A549 (cell line): Measurements from ENCODE around the gene RHBDF2. TPM values are rescaled to one million over a fixed set of nuclear protein-coding genes. Genes with fewer than 3 reads are reported as not detected.

ENCODE experiments used
- ATAC-seq, 2 experiments: fragments of 200-7000 bp in 1 of 2; fragments of >200 bp in 1 of 2; cut with Nextera tagmentation in 1 of 2; cut with Tn5 transposase in 1 of 2; 3 replicates each; pipeline versions ENCODE4 v1.8.0 to v1.9.1; 2018 to 2020; ENCODE audit warnings: mild to moderate bottlenecking in 1 of 2, moderate library complexity in 1 of 2
- CTCF ChIA-PET: fragments of 300-600 bp; sonication (Branson Sonifier 250); formaldehyde crosslinking; extraction: SDS; loops from one replicate; lab custom pipeline; 2021; ENCODE audit warnings: antibody characterized with exemption, inconsistent platforms; lab: Yijun Ruan, JAX
- POLR2A ChIA-PET: fragments of 350-600 bp; formaldehyde crosslinking; extraction: SDS; loops from one replicate; lab custom pipeline; 2021; ENCODE audit warnings: antibody characterized with exemption, inconsistent platforms; lab: Yijun Ruan, JAX
- DNase-seq, 2 experiments: peaks; one replicate each; pipeline versions ENCODE4 v3.0.0 to v3.0.0-alpha.2; 2011 to 2016; ENCODE audit warnings: low read depth in 1 of 2, low spot score in 1 of 2
- FAIRE-seq: peaks from 2 replicates; lab custom pipeline; 2011; peaks lifted over from hg19 to GRCh38; lab: Jason Lieb, UNC
- H3K27ac ChIP-seq, 2 experiments: fragments of >200 bp; sonication (Bioruptor Twin); formaldehyde crosslinking; 3 replicates each; pipeline ENCODE4 v1.5.1; 2016 to 2017
- H3K4me1 ChIP-seq: fragments of >200 bp; sonication (Bioruptor Twin); formaldehyde crosslinking; 3 replicates; pipeline ENCODE4 v1.6.1; 2016
- H3K4me2 ChIP-seq: fragments of >200 bp; sonication (Bioruptor Twin); formaldehyde crosslinking; 3 replicates; pipeline ENCODE4 v1.6.1; 2016
- H3K4me3 ChIP-seq: fragments of >200 bp; sonication (Bioruptor Twin); formaldehyde crosslinking; 3 replicates; pipeline ENCODE4 v1.5.1; 2016
- H3K9me3 ChIP-seq: fragments of >200 bp; sonication (Bioruptor Twin); formaldehyde crosslinking; 3 replicates; pipeline ENCODE4 v1.6.1; 2016
- CBX8 ChIP-seq: fragments of 200-600 bp; sonication (generic); IDR thresholded peaks from 2 replicates; pipeline ENCODE4 v1.6.1; 2016
- CHD4 ChIP-seq: fragments of 200-600 bp; sonication (generic); IDR thresholded peaks from 2 replicates; pipeline ENCODE4 v1.6.1; 2016; ENCODE audit warnings: antibody characterized with exemption, mild to moderate bottlenecking, borderline replicate concordance
- E2F6 ChIP-seq: IDR thresholded peaks from 2 replicates; pipeline ENCODE4 v1.6.1; 2012; ENCODE audit warnings: low read depth, borderline replicate concordance
- EHMT2 ChIP-seq: fragments of 200-600 bp; sonication (generic); IDR thresholded peaks from 2 replicates; pipeline ENCODE4 v1.6.1; 2016; ENCODE audit warnings: antibody characterized with exemption, low read depth, mild to moderate bottlenecking, moderate library complexity
- EP300 ChIP-seq, 2 experiments: fragments of >200 bp; sonication (Bioruptor Twin); formaldehyde crosslinking; IDR thresholded peaks; 2 replicates in 1 of 2; 3 replicates in 1 of 2; pipeline ENCODE4 v1.6.1; 2016 to 2017
- FOSL2 ChIP-seq, 2 experiments: fragments of 450-650 bp in 1 of 2; fragments of >200 bp in 1 of 2; sonication (Bioruptor Twin) in 1 of 2; formaldehyde crosslinking; IDR thresholded peaks; 2 replicates each; pipeline versions ENCODE4 v1.5.0 to v1.6.1; 2016 to 2020; ENCODE audit warnings: mild to moderate bottlenecking in 1 of 2, moderate library complexity in 1 of 2
- HDAC2 ChIP-seq: fragments of 200-600 bp; sonication (generic); IDR thresholded peaks from 2 replicates; pipeline ENCODE4 v1.6.1; 2016
- HMGXB4 ChIP-seq: fragments of 250-450 bp; sonication (Bioruptor Pico); IDR thresholded peaks from 2 replicates; pipeline ENCODE4 v1.5.0; 2021; ENCODE audit warnings: mild to moderate bottlenecking, moderate library complexity, borderline replicate concordance
- HOXB13 ChIP-seq: fragments of 250-450 bp; sonication (Bioruptor Pico); IDR thresholded peaks from 2 replicates; pipeline ENCODE4 v1.5.0; 2020; ENCODE audit warnings: low read depth, mild to moderate bottlenecking, moderate library complexity
- HOXB5 ChIP-seq: fragments of 250-450 bp; sonication (Bioruptor Pico); IDR thresholded peaks from 2 replicates; pipeline ENCODE4 v1.5.0; 2020; ENCODE audit warnings: mild to moderate bottlenecking, moderate library complexity
- MAX ChIP-seq: IDR thresholded peaks from 2 replicates; pipeline ENCODE4 v1.6.1; 2012
- MAZ ChIP-seq: fragments of 150-350 bp; IDR thresholded peaks from 2 replicates; pipeline ENCODE4 v1.6.1; 2014; ENCODE audit warnings: antibody characterized with exemption, low read depth, low read length, borderline replicate concordance
- MYC ChIP-seq: IDR thresholded peaks from 2 replicates; pipeline ENCODE4 v1.6.1; 2012; ENCODE audit warnings: mild to moderate bottlenecking, inconsistent platforms, low read length, improper control_type of control experiment, borderline replicate concordance
- NPAS2 ChIP-seq: fragments of 250-450 bp; sonication (Bioruptor Pico); IDR thresholded peaks from 2 replicates; pipeline ENCODE4 v1.8.0; 2022; ENCODE audit warnings: mild to moderate bottlenecking, moderate library complexity, borderline replicate concordance
- RAD21 ChIP-seq, 2 experiments: fragments of >200 bp in 1 of 2; sonication (Bioruptor Twin) in 1 of 2; formaldehyde crosslinking in 1 of 2; IDR thresholded peaks in 1 of 2; conservative IDR thresholded peaks in 1 of 2; 2 replicates in 1 of 2; 3 replicates in 1 of 2; pipeline ENCODE4 v1.6.1; 2012 to 2018; ENCODE audit warnings: inconsistent platforms in 1 of 2
- ZSCAN20 ChIP-seq: fragments of 250-450 bp; sonication (Bioruptor Pico); IDR thresholded peaks from 2 replicates; pipeline ENCODE4 v1.8.0; 2022; ENCODE audit warnings: mild to moderate bottlenecking, moderate library complexity
- WGBS: methylation state at CpG from one replicate; pipeline ENCODE4 v1.1.6; 2017; ENCODE audit errors: missing lambda C conversion rate; 5-methylcytosine and 5-hydroxymethylcytosine counted together
- polyA plus RNA-seq, 4 experiments: library from polyadenylated mRNA; depleted of rRNA in 3 of 4; stranded (reverse); fragments of >200 nt; fragmentation: RNase III in 1 of 4; extraction: RNeasy Plus Mini Kit Qiagen cat#74134 plus additional on column Dnase treatment in 1 of 4; gene quantifications; 2 replicates in 3 of 4; 3 replicates in 1 of 4; pipeline ENCODE4 v1.2.3, GENCODE V29; 2011 to 2017

RHBDF2 gene
- polyA plus RNA-seq, 2 of the 4 experiments (the other 2 are of a cell fraction): 14.0 to 42.9 TPM

- ChIA-PET CTCF (interaction anchor here (0.6 to 64.5 kb wide), 7 partner anchors 9 to 201 kb away, joined by 3 to 1994 read pairs (median 26); partner anchors contain the start of genes AANAT and UBE2O), POLR2A (no interaction called here)
- 88% methylated on average over 6 of the region's 6 CpGs for WGBS
- ATAC-seq (no peak), FAIRE-seq (no peak), DNase-seq (no peak)
- Histone ChIP-seq H3K9me3 (no peaks in the 10 kb centered on the region), H3K4me2 (no peak overlapping the region), H3K4me3 (no peak overlapping the region), H3K27ac (no peak overlapping the region), H3K4me1 (peaks cover 39% of the 10 kb centered on the region)
- TF ChIP-seq CHD4: no peak
- TF ChIP-seq HMGXB4: no peak
- TF ChIP-seq ZSCAN20 (CRISPR knock-in tag): no peak
- no peak for TF ChIP-seq MAZ
- TF ChIP-seq RAD21 (conservative IDR thresholded peaks at IDR 0.05 in 1 of 2, IDR thresholded peaks at IDR 0.05 in 1 of 2): no peak
- TF ChIP-seq EP300 (IDR thresholded peaks at IDR 0.05): no peak
- TF ChIP-seq FOSL2 (IDR thresholded peaks at IDR 0.05): no peak
- TF ChIP-seq FOSL2 (CRISPR knock-in tag; IDR thresholded peaks at IDR 0.05): no peak
- no peak for TF ChIP-seq HOXB13 (CRISPR knock-in tag)
- no peak for TF ChIP-seq E2F6
- no peak for TF ChIP-seq EHMT2
Observed at GRCh38 chr17:76496464-76496863, 4.8 kb downstream of the RHBDF2 start.

- no peak for DNase-seq
- Histone ChIP-seq H3K9me3 (no peaks in the 10 kb centered on the region), H3K4me2 (no peak overlapping the region), H3K4me1 (peaks cover 44% of the 10 kb centered on the region), H3K4me3 (no peak overlapping the region), H3K27ac (no peak overlapping the region)
- TF ChIP-seq NPAS2 (CRISPR knock-in tag): no peak
- no peak for TF ChIP-seq HMGXB4
- TF ChIP-seq HOXB13 (CRISPR knock-in tag): no peak
- TF ChIP-seq MAX: no peak
- TF ChIP-seq CBX8: no peak
- no peak for TF ChIP-seq HOXB5
- no peak for TF ChIP-seq MAZ
- TF ChIP-seq HDAC2: no peak
- no peak for TF ChIP-seq MYC
- no peak for ATAC-seq
- FAIRE-seq: no peak
- POLR2A ChIA-PET: no interaction called here
- 91% methylated on average over 14 of the region's 16 CpGs for WGBS
- CTCF ChIA-PET: interaction anchor here (0.6 to 64.5 kb wide), 8 partner anchors 10 to 202 kb away, joined by 3 to 1994 read pairs (median 22); partner anchors contain the start of genes AANAT and UBE2O
Observed at GRCh38 chr17:76495663-76496400, 5.4 kb downstream of the RHBDF2 start.
